ENCODE measurements around the gene HSD17B2.
"Not testable (repeated sequence)": the region's sequence is repeated elsewhere in the genome, so short reads cannot be mapped to it uniquely, and the experiment has no call there.

HSD17B2 gene

DNA sequence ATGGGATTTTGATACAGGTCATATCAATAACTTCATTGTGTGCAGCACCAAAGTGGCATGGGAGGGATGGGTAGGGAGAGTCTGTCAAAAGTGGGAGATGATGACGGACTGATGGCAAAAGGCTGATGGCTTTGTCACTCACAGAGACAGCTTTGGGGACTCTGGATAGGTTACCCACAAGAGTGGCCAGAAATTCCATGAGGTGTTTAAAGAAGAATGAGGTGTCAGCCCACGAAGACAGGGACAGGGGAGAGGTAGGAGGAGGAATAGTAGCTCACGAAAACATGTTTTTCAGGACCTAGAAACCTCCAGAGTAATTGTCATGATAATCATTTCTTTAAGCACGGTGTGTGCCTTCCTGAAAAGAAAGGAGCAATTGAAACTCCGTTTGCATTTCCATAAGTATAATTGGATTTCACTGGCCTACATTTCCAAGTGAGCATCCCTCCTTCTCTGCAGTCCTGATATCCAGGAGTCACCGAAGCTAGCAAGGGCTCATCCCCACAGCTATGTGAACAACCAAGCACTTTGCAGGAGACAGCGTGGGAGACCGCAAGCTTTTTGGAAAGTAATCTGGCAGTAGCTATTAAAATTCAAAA lies 60.0 kb downstream of the HSD17B2 start:
- Mint-ChIP-seq H3K36me3 (no peaks in the 10 kb centered on the region), H3K9me3 (ENCODE audit: low read depth) (no peaks in the 10 kb centered on the region), H3K4me1 (ENCODE audit: low read depth) (peaks cover 3% of the 10 kb centered on the region), H3K27me3 (peaks cover 8% of the 10 kb centered on the region), H3K4me3 (no peak overlapping the region), H3K27ac (no peak overlapping the region)

DNA sequence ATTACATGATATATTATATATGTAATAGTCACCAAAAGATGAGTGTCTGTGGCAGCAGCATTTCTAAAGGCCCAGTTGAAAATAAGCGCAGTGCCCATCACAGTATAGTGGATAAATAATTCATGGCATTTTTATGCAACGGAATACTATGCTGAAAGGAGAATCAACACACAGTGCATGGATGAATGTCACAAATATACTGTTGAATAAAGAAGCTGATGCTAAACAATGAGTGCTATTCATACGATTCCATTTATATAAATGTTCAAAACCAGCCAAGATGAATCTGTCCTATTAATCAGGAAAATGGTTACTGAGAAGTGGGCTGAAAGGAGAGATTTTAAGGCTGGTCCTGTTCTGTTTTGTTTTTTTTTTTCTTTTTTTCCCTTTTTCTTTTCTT lies 61.6 kb downstream of the HSD17B2 start:
- Mint-ChIP-seq H3K27me3 (peaks cover 8% of the 10 kb centered on the region), H3K27ac (no peak overlapping the region), H3K4me1 (ENCODE audit: low read depth) (peaks cover 3% of the 10 kb centered on the region), H3K4me3 (no peak overlapping the region), H3K9me3 (ENCODE audit: low read depth) (no peaks in the 10 kb centered on the region), H3K36me3 (no peaks in the 10 kb centered on the region)

DNA sequence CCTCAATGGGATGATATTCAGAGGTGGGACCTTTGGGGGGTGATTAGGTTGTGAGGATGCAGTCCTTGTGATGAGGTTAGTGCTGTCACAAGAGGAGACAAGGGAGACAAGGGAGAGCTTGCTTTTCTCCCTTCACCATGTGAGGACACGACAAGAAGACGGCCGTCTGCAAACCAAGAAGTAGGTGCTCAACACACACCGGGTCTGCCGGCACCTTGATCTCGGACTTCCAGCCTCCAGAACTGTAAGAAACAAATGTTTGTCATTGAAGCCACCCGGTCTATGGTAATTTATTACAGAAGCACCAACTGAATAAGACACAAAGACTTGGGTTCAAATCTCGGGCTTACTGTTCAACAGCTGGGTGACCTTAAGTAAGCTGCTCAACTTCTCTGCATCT lies 70.1 kb downstream of the HSD17B2 start:
- no peaks in the 10 kb centered on the region for H3K4me1 Mint-ChIP-seq (ENCODE audit: low read depth)
- no peaks in the 10 kb centered on the region for H3K36me3 Mint-ChIP-seq
- no peaks in the 10 kb centered on the region for H3K27me3 Mint-ChIP-seq
- H3K27ac Mint-ChIP-seq: no peak overlapping the region
- no peaks in the 10 kb centered on the region for H3K9me3 Mint-ChIP-seq (ENCODE audit: low read depth)
- no peak overlapping the region for H3K4me3 Mint-ChIP-seq

DNA sequence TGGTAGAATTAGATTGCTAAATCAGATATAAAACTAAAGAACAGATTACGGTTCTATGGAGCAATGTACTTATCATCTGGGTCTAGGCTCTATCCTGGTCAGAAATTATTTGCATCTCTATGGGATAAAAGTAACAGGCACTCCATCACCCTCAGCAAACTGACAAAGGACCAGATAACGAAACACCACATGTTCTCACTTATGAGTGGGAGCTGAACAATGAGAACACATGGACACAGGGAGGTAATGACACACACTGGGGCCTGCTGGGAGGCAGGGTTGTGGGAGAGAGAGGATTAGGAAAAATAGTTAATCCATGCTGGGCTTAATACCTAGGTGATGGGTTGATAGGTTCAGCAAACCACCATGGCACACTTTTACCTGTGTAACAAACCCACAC lies 73.0 kb downstream of the HSD17B2 start:
- H3K27me3 Mint-ChIP-seq: no peaks in the 10 kb centered on the region
- no peak overlapping the region for H3K27ac Mint-ChIP-seq
- H3K4me1 Mint-ChIP-seq (ENCODE audit: low read depth): no peaks in the 10 kb centered on the region
- no peak overlapping the region for H3K4me3 Mint-ChIP-seq
- no peaks in the 10 kb centered on the region for H3K9me3 Mint-ChIP-seq (ENCODE audit: low read depth)
- no peaks in the 10 kb centered on the region for H3K36me3 Mint-ChIP-seq

DNA sequence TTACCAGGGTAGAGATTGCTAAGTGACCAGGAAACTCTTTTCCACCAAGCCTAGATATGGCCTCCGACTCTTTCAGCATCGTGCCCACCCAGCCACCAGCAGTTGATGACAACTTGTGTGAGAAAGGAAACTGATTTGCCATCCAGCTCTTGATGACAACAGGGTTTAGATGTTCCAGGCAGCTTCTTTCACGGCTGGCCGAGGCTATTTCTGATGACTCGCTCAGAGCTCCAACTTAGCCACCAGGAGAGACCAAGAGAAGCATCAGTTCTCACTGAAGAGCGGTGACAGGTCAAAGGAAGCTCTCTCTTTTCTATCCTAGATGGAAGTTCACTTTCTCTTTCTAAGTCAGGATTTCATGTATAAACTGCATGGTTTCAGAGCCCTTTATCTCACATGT lies 73.7 kb downstream of the HSD17B2 start:
- no peak overlapping the region for H3K4me3 Mint-ChIP-seq
- H3K4me1 Mint-ChIP-seq (ENCODE audit: low read depth): no peaks in the 10 kb centered on the region
- H3K27me3 Mint-ChIP-seq: no peaks in the 10 kb centered on the region
- no peaks in the 10 kb centered on the region for H3K36me3 Mint-ChIP-seq
- no peaks in the 10 kb centered on the region for H3K9me3 Mint-ChIP-seq (ENCODE audit: low read depth)
- H3K27ac Mint-ChIP-seq: no peak overlapping the region

DNA sequence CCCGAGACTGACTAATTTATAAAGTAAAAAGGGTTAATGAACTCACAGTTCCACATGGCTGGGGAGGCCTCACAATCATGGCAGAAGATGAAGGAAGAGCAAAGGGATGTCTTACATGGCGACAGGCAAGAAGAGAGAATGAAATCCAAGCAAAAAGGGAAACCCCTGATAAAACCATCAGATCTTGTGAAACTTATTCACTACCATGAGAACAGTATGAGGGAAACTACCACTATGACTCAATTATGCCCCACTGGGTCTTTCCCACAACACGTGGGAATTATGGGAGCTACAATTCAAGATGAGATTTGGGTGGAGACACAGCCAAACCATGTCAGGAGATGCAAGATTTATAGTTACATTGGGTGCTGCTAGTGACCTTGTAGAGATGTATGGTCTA lies 74.2 kb downstream of the HSD17B2 start:
- H3K27me3 Mint-ChIP-seq; H3K9me3 Mint-ChIP-seq (ENCODE audit: low read depth); H3K27ac Mint-ChIP-seq; H3K4me3 Mint-ChIP-seq; H3K4me1 Mint-ChIP-seq (ENCODE audit: low read depth); H3K36me3 Mint-ChIP-seq: not testable (repeated sequence)

DNA sequence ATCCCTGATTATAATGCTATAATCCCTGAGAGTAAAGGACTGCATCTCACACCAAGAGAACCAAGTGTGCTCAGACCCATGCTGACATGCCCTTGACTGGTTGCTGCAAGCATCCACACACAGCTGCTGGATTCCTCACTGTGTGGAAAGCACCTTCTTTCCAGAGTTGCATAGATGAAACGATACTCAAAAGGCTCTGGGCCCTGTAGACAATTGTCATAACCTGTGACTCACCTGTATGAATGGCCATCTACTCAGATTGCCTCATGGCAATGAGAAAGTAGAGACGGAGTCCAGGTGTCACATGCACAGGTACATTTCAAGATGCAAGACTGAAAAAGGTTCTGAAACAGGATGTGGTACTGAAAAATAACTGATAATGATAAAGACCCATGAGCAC lies 76.9 kb downstream of the HSD17B2 start:
- no peaks in the 10 kb centered on the region for H3K27me3 Mint-ChIP-seq
- no peak overlapping the region for H3K27ac Mint-ChIP-seq
- H3K36me3 Mint-ChIP-seq: no peaks in the 10 kb centered on the region
- no peak overlapping the region for H3K4me3 Mint-ChIP-seq
- no peaks in the 10 kb centered on the region for H3K9me3 Mint-ChIP-seq (ENCODE audit: low read depth)
- no peaks in the 10 kb centered on the region for H3K4me1 Mint-ChIP-seq (ENCODE audit: low read depth)

DNA sequence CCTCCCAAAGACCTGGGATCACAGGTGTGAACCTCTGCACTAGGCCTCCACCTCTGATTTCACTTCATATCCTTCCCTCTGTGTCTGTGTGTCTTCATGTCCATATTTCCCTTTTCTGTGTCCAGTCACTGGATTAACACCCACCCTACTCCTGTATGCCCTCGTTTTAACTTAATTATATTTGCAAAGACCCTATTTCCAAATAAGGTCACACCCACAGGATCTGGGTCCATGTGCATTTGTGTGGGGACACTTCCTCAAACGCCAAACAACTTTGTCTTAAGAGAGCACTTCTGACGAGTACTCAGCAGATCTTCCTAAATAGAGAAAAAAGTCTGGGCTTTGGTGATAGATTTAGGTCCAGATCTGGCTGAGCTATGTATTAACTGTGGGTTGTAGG lies 78.7 kb downstream of the HSD17B2 start:
- H3K9me3 Mint-ChIP-seq (ENCODE audit: low read depth): no peaks in the 10 kb centered on the region
- no peak overlapping the region for H3K4me3 Mint-ChIP-seq
- no peak overlapping the region for H3K27ac Mint-ChIP-seq
- H3K27me3 Mint-ChIP-seq: no peaks in the 10 kb centered on the region
- H3K4me1 Mint-ChIP-seq (ENCODE audit: low read depth): no peaks in the 10 kb centered on the region
- H3K36me3 Mint-ChIP-seq: no peaks in the 10 kb centered on the region

DNA sequence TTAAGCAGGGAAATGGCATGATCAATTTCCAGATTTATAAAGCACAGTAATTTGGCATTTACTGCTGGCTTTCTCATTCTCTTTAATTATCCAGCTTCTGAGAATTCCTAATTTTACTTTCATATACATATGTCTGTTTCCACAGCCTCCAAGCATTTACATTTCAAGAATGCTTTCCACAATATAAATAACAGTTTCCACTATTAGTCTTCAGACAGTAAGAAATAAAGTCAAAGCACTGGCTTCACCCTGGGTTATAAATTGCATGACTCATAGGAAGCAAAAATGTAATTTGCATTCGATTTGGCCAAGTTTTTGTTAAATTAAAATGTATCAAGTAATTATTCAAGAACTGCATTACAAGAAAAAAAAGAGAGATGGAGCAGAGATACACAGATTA lies 81.5 kb downstream of the HSD17B2 start:
- no peaks in the 10 kb centered on the region for H3K36me3 Mint-ChIP-seq
- H3K4me1 Mint-ChIP-seq (ENCODE audit: low read depth): no peaks in the 10 kb centered on the region
- no peaks in the 10 kb centered on the region for H3K27me3 Mint-ChIP-seq
- H3K27ac Mint-ChIP-seq: no peak overlapping the region
- no peak overlapping the region for H3K4me3 Mint-ChIP-seq
- H3K9me3 Mint-ChIP-seq (ENCODE audit: low read depth): no peaks in the 10 kb centered on the region

- no peak overlapping the region for H3K27ac Mint-ChIP-seq
- H3K4me1 Mint-ChIP-seq (ENCODE audit: low read depth): no peaks in the 10 kb centered on the region
- H3K36me3 Mint-ChIP-seq: no peaks in the 10 kb centered on the region
- H3K4me3 Mint-ChIP-seq: no peak overlapping the region
- no peaks in the 10 kb centered on the region for H3K27me3 Mint-ChIP-seq
- no peaks in the 10 kb centered on the region for H3K9me3 Mint-ChIP-seq (ENCODE audit: low read depth)
Observed at GRCh38 chr16:82118749-82119148, 83.7 kb downstream of the HSD17B2 start.

DNA sequence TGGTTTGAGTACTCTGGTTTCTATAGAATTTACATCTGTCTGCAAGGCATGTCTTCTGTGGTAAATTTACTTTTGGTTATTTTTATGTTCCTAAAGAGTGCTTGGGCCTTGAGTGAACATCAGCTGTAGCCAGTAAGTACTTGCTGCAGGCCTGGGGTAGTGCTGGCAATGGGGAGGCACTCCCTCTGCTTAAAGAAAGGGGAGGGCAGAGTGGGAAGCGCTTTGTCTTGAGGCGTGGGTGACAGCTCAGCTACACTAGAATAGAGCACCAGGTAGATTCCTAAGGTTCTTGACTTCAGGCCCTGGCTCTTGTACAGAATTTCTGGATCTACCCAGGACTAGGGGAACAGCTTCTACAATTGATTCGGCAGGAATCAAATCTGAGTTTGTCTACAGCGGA lies 84.4 kb downstream of the HSD17B2 start:
- no peaks in the 10 kb centered on the region for H3K36me3 Mint-ChIP-seq
- H3K27ac Mint-ChIP-seq: no peak overlapping the region
- H3K9me3 Mint-ChIP-seq (ENCODE audit: low read depth): no peaks in the 10 kb centered on the region
- no peak overlapping the region for H3K4me3 Mint-ChIP-seq
- no peaks in the 10 kb centered on the region for H3K4me1 Mint-ChIP-seq (ENCODE audit: low read depth)
- no peaks in the 10 kb centered on the region for H3K27me3 Mint-ChIP-seq

- Mint-ChIP-seq H3K36me3 (peaks cover 2% of the 10 kb centered on the region), H3K27ac (no peak overlapping the region), H3K27me3 (peaks cover 2% of the 10 kb centered on the region), H3K4me3 (no peak overlapping the region), H3K4me1 (ENCODE audit: low read depth) (no peaks in the 10 kb centered on the region), H3K9me3 (ENCODE audit: low read depth) (no peaks in the 10 kb centered on the region)
Observed at GRCh38 chr16:82124651-82125050, 89.6 kb downstream of the HSD17B2 start.

DNA sequence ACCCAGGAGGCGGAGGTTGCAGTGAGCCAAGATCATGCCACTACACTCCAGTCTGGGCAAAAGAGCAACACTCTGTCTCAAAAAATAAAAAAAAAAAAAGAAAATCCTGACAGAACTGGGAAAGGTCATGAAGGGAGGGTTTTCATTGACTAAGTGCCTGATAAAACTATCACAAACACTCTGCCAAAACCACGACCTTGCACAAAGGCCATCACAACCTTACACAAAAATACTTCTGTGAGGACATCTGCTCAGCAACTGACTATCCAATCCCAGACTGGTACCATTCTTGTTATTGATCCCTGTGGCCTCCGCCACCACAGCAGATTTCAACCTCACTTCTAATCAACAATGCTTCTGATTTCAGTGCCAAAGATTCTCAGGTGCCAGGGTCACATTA lies 94.8 kb downstream of the HSD17B2 start:
- no peaks in the 10 kb centered on the region for H3K9me3 Mint-ChIP-seq (ENCODE audit: low read depth)
- H3K4me1 Mint-ChIP-seq (ENCODE audit: low read depth): peaks cover 15% of the 10 kb centered on the region
- H3K4me3 Mint-ChIP-seq: no peak overlapping the region
- H3K27ac Mint-ChIP-seq: no peak overlapping the region
- peaks cover 2% of the 10 kb centered on the region for H3K27me3 Mint-ChIP-seq
- H3K36me3 Mint-ChIP-seq: peaks cover 2% of the 10 kb centered on the region

DNA sequence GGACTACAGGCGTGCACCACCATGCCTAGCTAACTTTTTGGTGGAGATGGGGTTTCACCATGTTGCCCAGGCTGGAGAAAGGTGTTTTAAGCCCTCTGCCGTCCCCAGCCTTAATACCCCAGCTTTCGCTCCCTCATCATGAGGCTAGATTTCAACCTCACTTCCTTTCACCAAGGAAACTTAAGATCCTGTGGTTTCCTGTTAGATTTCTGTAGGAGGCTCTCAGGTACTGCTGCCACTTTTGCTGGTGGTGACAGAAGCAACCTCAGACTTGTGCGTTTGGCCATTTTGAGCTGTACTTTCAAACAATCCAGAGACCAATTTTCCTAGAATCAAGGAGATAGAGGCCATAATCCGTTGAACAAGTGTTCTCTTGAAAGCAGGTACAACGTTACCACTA lies 98.7 kb downstream of the HSD17B2 start:
- Mint-ChIP-seq H3K27me3 (no peaks in the 10 kb centered on the region), H3K27ac (no peak overlapping the region), H3K4me3 (no peak overlapping the region), H3K4me1 (ENCODE audit: low read depth) (peaks cover 18% of the 10 kb centered on the region), H3K9me3 (ENCODE audit: low read depth) (no peaks in the 10 kb centered on the region), H3K36me3 (peaks cover 10% of the 10 kb centered on the region)

- peaks cover 18% of the 10 kb centered on the region for H3K4me1 Mint-ChIP-seq (ENCODE audit: low read depth)
- no peak overlapping the region for H3K4me3 Mint-ChIP-seq
- H3K27ac Mint-ChIP-seq: no peak overlapping the region
- H3K36me3 Mint-ChIP-seq: peaks cover 11% of the 10 kb centered on the region
- no peaks in the 10 kb centered on the region for H3K9me3 Mint-ChIP-seq (ENCODE audit: low read depth)
- H3K27me3 Mint-ChIP-seq: no peaks in the 10 kb centered on the region
Observed at GRCh38 chr16:82134846-82135245, 99.8 kb downstream of the HSD17B2 start.

DNA sequence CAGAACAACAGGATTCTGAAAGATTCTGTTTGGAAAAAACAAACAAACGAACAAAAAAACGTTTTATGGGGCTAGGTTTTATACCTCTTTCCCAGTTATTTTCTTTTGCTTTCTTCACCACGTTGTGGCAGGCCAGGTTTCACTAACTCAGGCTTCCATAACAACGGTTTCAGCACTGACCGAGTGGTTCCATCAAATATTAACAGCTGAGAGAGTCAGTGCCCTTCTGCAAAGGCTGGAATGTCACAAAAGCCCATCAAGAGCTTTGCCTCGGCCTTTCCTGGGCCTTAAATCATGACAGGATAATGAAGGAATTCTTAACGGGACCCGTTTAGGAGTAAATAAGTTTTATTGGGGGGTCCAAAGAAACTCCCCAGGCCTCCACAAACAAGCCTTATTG lies 100.8 kb downstream of the HSD17B2 start:
- Mint-ChIP-seq H3K9me3 (ENCODE audit: low read depth) (no peaks in the 10 kb centered on the region), H3K36me3 (peaks cover 11% of the 10 kb centered on the region), H3K27ac (no peak overlapping the region), H3K4me1 (ENCODE audit: low read depth) (peaks cover 18% of the 10 kb centered on the region), H3K27me3 (no peaks in the 10 kb centered on the region), H3K4me3 (no peak overlapping the region)

All from activated naive CD8-positive, alpha-beta T cell (primary cell).